K562 (cell line): ENCODE results near the gene PTPRR.

Experiments
- CHD4 ChIP-seq: fragments of 200-600 bp; sonication (generic); IDR thresholded peaks from 3 replicates; pipeline ENCODE4 v1.6.1; 2012; ENCODE audit warnings: low read depth, mild to moderate bottlenecking, mixed read lengths, low read length, inconsistent platforms; ENCODE audit not compliant: insufficient read depth, insufficient replicate concordance, poor library complexity, severe bottlenecking
- CREB5 ChIP-seq: fragments of 250-450 bp; sonication (Bioruptor Pico); IDR thresholded peaks from 2 replicates; pipeline ENCODE4 v1.5.0; 2020; ENCODE audit warnings: mild to moderate bottlenecking
- CTCF ChIP-seq, 3 experiments: IDR thresholded peaks in 2 of 3; conservative IDR thresholded peaks in 1 of 3; 2 replicates each; pipeline ENCODE4 v1.5.1; 2011 to 2012; ENCODE audit warnings: low read length in 3 of 3, mild to moderate bottlenecking in 3 of 3, control low read depth in 2 of 3, improper control_type of control experiment in 1 of 3, inconsistent platforms in 1 of 3, low read depth in 1 of 3, mixed read lengths in 1 of 3, moderate library complexity in 1 of 3; ENCODE audit not compliant: insufficient read depth in 2 of 3
- EZH2 ChIP-seq: IDR thresholded peaks from 2 replicates; pipeline ENCODE4 v1.6.1; 2012; ENCODE audit warnings: low read depth, mild to moderate bottlenecking, inconsistent platforms, low read length, borderline replicate concordance
- FOXM1 ChIP-seq, 2 experiments: fragments of 450-650 bp in 1 of 2; sonication (generic) in 1 of 2; formaldehyde crosslinking in 1 of 2; IDR thresholded peaks; 2 replicates each; pipeline versions ENCODE4 v1.6.1 to v1.9.0; 2017 to 2022; ENCODE audit warnings: low read depth in 2 of 2, mild to moderate bottlenecking in 2 of 2, missing genetic modification reagents in 1 of 2, moderate library complexity in 1 of 2
- FOXP4 ChIP-seq: sonication (generic); formaldehyde crosslinking; IDR thresholded peaks from 2 replicates; pipeline ENCODE4 v1.8.0; 2022; ENCODE audit warnings: mild to moderate bottlenecking, missing genetic modification reagents, borderline replicate concordance
- GABPA ChIP-seq: fragments of 200-800 bp; sonication (Bioruptor generic); conservative IDR thresholded peaks from 2 replicates; pipeline ENCODE4 v1.6.1; 2016; ENCODE audit warnings: low read depth, missing genetic modification characterization, missing compliant biosample characterization
- RNF2 ChIP-seq: sonication (generic); IDR thresholded peaks from 2 replicates; pipeline ENCODE4 v1.6.1; 2016
- TAF1 ChIP-seq: IDR thresholded peaks from 2 replicates; pipeline ENCODE4 v1.6.1; 2011; ENCODE audit warnings: mild to moderate bottlenecking, low read length, moderate library complexity; ENCODE audit not compliant: insufficient read depth, control insufficient read depth, severe bottlenecking; ENCODE audit errors: extremely low read depth
- TAF7 ChIP-seq: fragments of 450-650 bp; IDR thresholded peaks from 2 replicates; pipeline ENCODE4 v1.6.1; 2016; ENCODE audit warnings: missing genetic modification characterization, missing compliant biosample characterization
- ZNF280B ChIP-seq: fragments of 250-450 bp; sonication (Bioruptor Pico); IDR thresholded peaks from 2 replicates; pipeline ENCODE4 v1.5.1; 2021; ENCODE audit warnings: mild to moderate bottlenecking
- ZNF778 ChIP-seq: fragments of 450-650 bp; formaldehyde crosslinking; IDR thresholded peaks from 2 replicates; pipeline ENCODE4 v1.4.0; 2020; ENCODE audit warnings: mild to moderate bottlenecking, moderate library complexity

GRCh38 chr12:70752327-70752726 is 168.2 kb downstream of the PTPRR start:
- no peak for TF ChIP-seq ZNF280B (CRISPR knock-in tag)
- TF ChIP-seq GABPA (tag) = no peak
- no peak for TF ChIP-seq CTCF (IDR thresholded peaks at IDR 0.05 in 2 of 3, conservative IDR thresholded peaks at IDR 0.05 in 1 of 3; ENCODE audit: insufficient read depth in 2 of 3, low read depth in 1 of 3, low read length in 3 of 3)
- no peak for TF ChIP-seq TAF1
- TF ChIP-seq ZNF778 = no peak
- no peak for TF ChIP-seq FOXM1 (IDR thresholded peaks at IDR 0.05; ENCODE audit: low read depth)
- no peak for TF ChIP-seq FOXM1 (CRISPR knock-in tag; IDR thresholded peaks at IDR 0.05; ENCODE audit: low read depth)
- no peak for TF ChIP-seq TAF7
- TF ChIP-seq RNF2 = no peak
- no peak for TF ChIP-seq EZH2
- TF ChIP-seq CHD4 = no peak
- TF ChIP-seq FOXP4 (CRISPR knock-in tag) = no peak
- no peak for TF ChIP-seq CREB5 (CRISPR knock-in tag)
